Right ventricle myocardium superior (tissue), 1 donor: ENCODE measurements around the gene PCDHGC4. TPM values are rescaled to one million over a fixed set of nuclear protein-coding genes. Genes with fewer than 3 reads are reported as not detected.

Experiments used
- ATAC-seq: fragments of 200-7000 bp; cut with Tn5 transposase; one replicate; pipeline ENCODE4 v1.9.1; 2020; ENCODE audit warnings: mild to moderate bottlenecking; ENCODE audit not compliant: poor library complexity
- DNase-seq: peaks from one replicate; pipeline ENCODE4 v3.0.0-alpha.2; 2020
- intact Hi-C: fragments of 100-400 bp; cut with DNase I; formaldehyde crosslinking; loops from one replicate; pipeline ENCODE4 v1.11.2; 2022
- total RNA-seq: library from RNA; stranded (reverse); fragmentation: NEBNext Ultra II Directional; extraction: Animal tissue kit (Norgen Biotek cat#: 25700); gene quantifications from one replicate; pipeline ENCODE4 v1.2.1, GENCODE V29; 2021
- donor health status: DM: no; HTN: yes; CAD: no; lungs with severe emphysema.

Gene PCDHGC4
- total RNA-seq, 1 donor from 2014 or later = 3.0 TPM

GRCh38 chr5:141521244-141521781 is 36.5 kb downstream of the PCDHGC4 start:
- intact Hi-C loops = no loop called here
- DNase-seq (no peak), ATAC-seq (peak; percentile 78)

GRCh38 chr5:141522301-141522700 is 37.5 kb downstream of the PCDHGC4 start:
- no peak for ATAC-seq

GRCh38 chr5:141523991-141524390 is 39.2 kb downstream of the PCDHGC4 start:
- DNase-seq (no peak), ATAC-seq (no peak)
- intact Hi-C loops = no loop called here

More at GRCh38 chr5:141522301-141522700, 37.5 kb downstream of the PCDHGC4 start:
- no peak for DNase-seq
- intact Hi-C loops = no loop called here

- peak; percentile 91 for DNase-seq
- intact Hi-C loops = loop anchor here (5.0 kb wide), 1 partner anchor 98 kb away; no protein-coding TSS in a partner anchor
- peak; percentile 78 for ATAC-seq
Measured at GRCh38 chr5:141524604-141525597, 40.1 kb downstream of the PCDHGC4 start.

GRCh38 chr5:141525653-141526052 is 40.8 kb downstream of the PCDHGC4 start:
- DNase-seq (no peak), ATAC-seq (no peak)
- intact Hi-C loops = loop anchor here (5.0 kb wide), 1 partner anchor 98 kb away; no protein-coding TSS in a partner anchor

- ATAC-seq = no peak
- no peak for DNase-seq
- intact Hi-C loops = loop anchor here (5.0 kb wide), 1 partner anchor 100 kb away; no protein-coding TSS in a partner anchor
Measured at GRCh38 chr5:141527426-141527825, 42.6 kb downstream of the PCDHGC4 start.

- ATAC-seq (peak; percentile 75), DNase-seq (peak; percentile 71)
- intact Hi-C loops = loop anchor here (2.0 to 5.0 kb wide), 2 partner anchors 30 to 101 kb away; no protein-coding TSS in a partner anchor
Measured at GRCh38 chr5:141528291-141528984, 43.6 kb downstream of the PCDHGC4 start.

GRCh38 chr5:141529002-141529401 is 44.2 kb downstream of the PCDHGC4 start:
- ATAC-seq (peak; percentile 58), DNase-seq (no peak)
- intact Hi-C loops = loop anchor here (2.0 to 5.0 kb wide), 2 partner anchors 30 to 102 kb away; no protein-coding TSS in a partner anchor

- no peak for ATAC-seq
- intact Hi-C loops = loop anchor here (2.0 to 5.0 kb wide), 2 partner anchors 29 to 103 kb away; no protein-coding TSS in a partner anchor
- DNase-seq = no peak
Measured at GRCh38 chr5:141529873-141530272, 45.0 kb downstream of the PCDHGC4 start.

GRCh38 chr5:141532726-141533125 is 47.9 kb downstream of the PCDHGC4 start:
- ATAC-seq = no peak
- intact Hi-C loops = no loop called here

GRCh38 chr5:141533897-141534296 is 49.1 kb downstream of the PCDHGC4 start:
- DNase-seq (no peak), ATAC-seq (no peak)
- intact Hi-C loops = no loop called here

More at GRCh38 chr5:141532726-141533125, 47.9 kb downstream of the PCDHGC4 start:
- no peak for DNase-seq

- DNase-seq (no peak), ATAC-seq (no peak)
- intact Hi-C loops = no loop called here
Measured at GRCh38 chr5:141534492-141535213, 49.8 kb downstream of the PCDHGC4 start.

Other genes starting within 250 kb of the PCDHGC4 start
- 3.9 TPM for gene PCDHB15, start 239.6 kb upstream of the PCDHGC4 start, total RNA-seq
- 0.16 TPM for gene SLC25A2, start 181.0 kb upstream of the PCDHGC4 start, total RNA-seq
- gene TAF7, start 164.2 kb upstream of the PCDHGC4 start, total RNA-seq = 101 TPM
- 2.7 TPM for gene PCDHGA1, start 154.5 kb upstream of the PCDHGC4 start, total RNA-seq
- 6.5 TPM for gene PCDHGA2, start 146.3 kb upstream of the PCDHGC4 start, total RNA-seq
- 13.0 TPM for gene PCDHGA3, start 141.2 kb upstream of the PCDHGC4 start, total RNA-seq
- 7.8 TPM for gene PCDHGB1, start 134.9 kb upstream of the PCDHGC4 start, total RNA-seq
- 9.3 TPM for gene PCDHGA4, start 130.0 kb upstream of the PCDHGC4 start, total RNA-seq
- 9.2 TPM for gene PCDHGB2, start 125.0 kb upstream of the PCDHGC4 start, total RNA-seq
- gene PCDHGA5, start 120.9 kb upstream of the PCDHGC4 start, total RNA-seq = 6.6 TPM
- 7.6 TPM for gene PCDHGB3, start 114.8 kb upstream of the PCDHGC4 start, total RNA-seq
- 6.7 TPM for gene PCDHGA6, start 111.1 kb upstream of the PCDHGC4 start, total RNA-seq
- 7.7 TPM for gene PCDHGA7, start 102.3 kb upstream of the PCDHGC4 start, total RNA-seq
- gene PCDHGB4, start 97.3 kb upstream of the PCDHGC4 start, total RNA-seq = 5.8 TPM
- gene PCDHGA8, start 92.4 kb upstream of the PCDHGC4 start, total RNA-seq = 10.1 TPM
- 7.2 TPM for gene PCDHGB5, start 87.1 kb upstream of the PCDHGC4 start, total RNA-seq
- gene PCDHGA9, start 82.3 kb upstream of the PCDHGC4 start, total RNA-seq = 4.3 TPM
- 6.2 TPM for gene PCDHGB6, start 77.0 kb upstream of the PCDHGC4 start, total RNA-seq
- 5.4 TPM for gene PCDHGA10, start 72.0 kb upstream of the PCDHGC4 start, total RNA-seq
- 9.8 TPM for gene PCDHGB7, start 67.4 kb upstream of the PCDHGC4 start, total RNA-seq
- gene PCDHGA11, start 64.0 kb upstream of the PCDHGC4 start, total RNA-seq = 5.1 TPM
- gene PCDHGA12, start 54.5 kb upstream of the PCDHGC4 start, total RNA-seq = 4.9 TPM
- 17.1 TPM for gene PCDHGC3, start 9.1 kb upstream of the PCDHGC4 start, total RNA-seq
- gene PCDHGC5, start 4.1 kb downstream of the PCDHGC4 start, total RNA-seq = 3.0 TPM
- 32.0 TPM for gene DIAPH1, start 134.0 kb downstream of the PCDHGC4 start, total RNA-seq
- 29.1 TPM for gene HDAC3, start 151.8 kb downstream of the PCDHGC4 start, total RNA-seq
- 0.86 TPM for gene RELL2, start 152.0 kb downstream of the PCDHGC4 start, total RNA-seq
- 2.6 TPM for gene FCHSD1, start 166.4 kb downstream of the PCDHGC4 start, total RNA-seq
- gene ARAP3, start 197.2 kb downstream of the PCDHGC4 start, total RNA-seq = 12.5 TPM